GM23338 (cell line): Measurements from ENCODE around the gene MESD. TPM values are rescaled to one million over a fixed set of nuclear protein-coding genes. Genes with fewer than 3 reads are reported as not detected.

ENCODE experiments used
- ATAC-seq: fragments of 200-7000 bp; cut with Tn5 transposase; 3 replicates; pipeline ENCODE4 v1.9.1; 2020
- DNase-seq: peaks from one replicate; pipeline ENCODE4 v3.0.0-alpha.2; 2015; ENCODE audit warnings: low spot score
- H2AFZ ChIP-seq: fragments of 200-600 bp; sonication (generic); 2 replicates; pipeline ENCODE4 v1.8.0; 2016; ENCODE audit warnings: antibody characterized with exemption, mild to moderate bottlenecking, moderate library complexity
- H3F3A ChIP-seq: fragments of 200-600 bp; sonication (generic); replicated peaks from 2 replicates; pipeline ENCODE4 v1.8.0; 2017; ENCODE audit warnings: antibody characterized with exemption, mixed run types, low read depth
- H3K27ac ChIP-seq: fragments of 200-600 bp; sonication (generic); 2 replicates; pipeline ENCODE4 v1.6.1; 2016; ENCODE audit warnings: low read depth
- H3K27me3 ChIP-seq: fragments of 200-600 bp; sonication (generic); 2 replicates; pipeline ENCODE4 v1.8.0; 2016; ENCODE audit warnings: mild to moderate bottlenecking, mixed run types, moderate library complexity; ENCODE audit not compliant: insufficient read depth
- H3K36me3 ChIP-seq: fragments of 200-600 bp; sonication (generic); 2 replicates; pipeline ENCODE4 v1.8.0; 2016; ENCODE audit warnings: mild to moderate bottlenecking; ENCODE audit not compliant: insufficient read depth
- H3K4me1 ChIP-seq: fragments of 200-600 bp; sonication (generic); 2 replicates; pipeline ENCODE4 v1.8.0; 2016; ENCODE audit warnings: mild to moderate bottlenecking, moderate library complexity; ENCODE audit not compliant: insufficient read depth
- H3K4me2 ChIP-seq: fragments of 200-600 bp; sonication (generic); 2 replicates; pipeline ENCODE4 v1.7.1; 2017; ENCODE audit warnings: mixed run types
- H3K4me3 ChIP-seq: fragments of 200-600 bp; sonication (generic); 2 replicates; pipeline ENCODE4 v1.6.1; 2016; ENCODE audit warnings: mixed run types
- H3K79me2 ChIP-seq: fragments of 200-600 bp; sonication (generic); replicated peaks from 2 replicates; pipeline ENCODE4 v1.8.0; 2017; ENCODE audit warnings: mild to moderate bottlenecking; ENCODE audit not compliant: insufficient read depth
- H3K9me2 ChIP-seq: fragments of 200-600 bp; sonication (generic); 2 replicates; pipeline ENCODE4 v1.8.0; 2017; ENCODE audit not compliant: insufficient read depth
- H4K20me1 ChIP-seq: fragments of 200-600 bp; sonication (generic); replicated peaks from 2 replicates; pipeline ENCODE4 v1.8.0; 2017; ENCODE audit warnings: mild to moderate bottlenecking; ENCODE audit not compliant: insufficient read depth
- H3K27ac Mint-ChIP-seq: 2 replicates; pipeline ENCODE4 v1.8.0; 2020; ENCODE audit warnings: inconsistent platforms, mild to moderate bottlenecking, moderate library complexity, mixed read lengths
- H3K27me3 Mint-ChIP-seq: 3 replicates; pipeline ENCODE4 v1.8.0; 2022; ENCODE audit warnings: low read depth, mild to moderate bottlenecking, moderate library complexity, mixed read lengths, inconsistent platforms; ENCODE audit not compliant: insufficient read depth, poor library complexity
- H3K36me3 Mint-ChIP-seq: 3 replicates; pipeline ENCODE4 v1.8.0; 2021; ENCODE audit warnings: low read depth, mild to moderate bottlenecking, inconsistent platforms, moderate library complexity, mixed read lengths
- H3K4me1 Mint-ChIP-seq: 3 replicates; pipeline ENCODE4 v1.8.0; 2020; ENCODE audit warnings: mild to moderate bottlenecking, inconsistent platforms, mixed read lengths
- H3K4me3 Mint-ChIP-seq: 3 replicates; pipeline ENCODE4 v1.8.0; 2021; ENCODE audit warnings: moderate library complexity, mild to moderate bottlenecking, inconsistent platforms, mixed read lengths
- H3K9me3 Mint-ChIP-seq: 3 replicates; pipeline ENCODE4 v1.8.0; 2020; ENCODE audit warnings: moderate library complexity, mild to moderate bottlenecking, inconsistent platforms, mixed read lengths
- CTCF ChIP-seq, 2 experiments: fragments of 200-600 bp in 1 of 2; sonication (generic) in 1 of 2; conservative IDR thresholded peaks; 2 replicates each; pipeline versions ENCODE4 v1.5.1 to v1.6.1; 2016 to 2017; ENCODE audit warnings: antibody characterized with exemption in 2 of 2, low read depth in 2 of 2, mild to moderate bottlenecking in 2 of 2, moderate library complexity in 1 of 2
- EZH2 ChIP-seq: fragments of 200-600 bp; sonication (generic); IDR thresholded peaks from one replicate; pipeline ENCODE4 v1.8.0; 2017; ENCODE audit warnings: antibody characterized with exemption, mild to moderate bottlenecking, low read depth; ENCODE audit not compliant: unreplicated experiment
- EZH2phosphoT487 ChIP-seq: fragments of 200-600 bp; sonication (generic); IDR thresholded peaks from one replicate; pipeline ENCODE4 v1.8.1; 2018; ENCODE audit warnings: antibody characterized with exemption; ENCODE audit not compliant: unreplicated experiment
- JUNB ChIP-seq: IDR thresholded peaks from one replicate; pipeline ENCODE4 v1.6.1; 2016; ENCODE audit warnings: antibody characterized with exemption; ENCODE audit not compliant: unreplicated experiment
- NANOG ChIP-seq: IDR thresholded peaks from 2 replicates; pipeline ENCODE4 v1.6.1; 2016; ENCODE audit warnings: antibody characterized with exemption, borderline replicate concordance
- REST ChIP-seq: IDR thresholded peaks from one replicate; pipeline ENCODE4 v1.6.1; 2018; ENCODE audit warnings: antibody characterized with exemption; ENCODE audit not compliant: unreplicated experiment
- STAT1 ChIP-seq: IDR thresholded peaks from one replicate; pipeline ENCODE4 v1.6.1; 2016; ENCODE audit warnings: antibody characterized with exemption; ENCODE audit not compliant: unreplicated experiment
- ZNF114 ChIP-seq: fragments of 250-450 bp; sonication (Bioruptor Pico); IDR thresholded peaks from 2 replicates; pipeline ENCODE4 v1.5.0; 2020; ENCODE audit warnings: mild to moderate bottlenecking, moderate library complexity
- ZNF462 ChIP-seq: fragments of 250-450 bp; sonication (Bioruptor Pico); IDR thresholded peaks from 2 replicates; pipeline ENCODE4 v1.5.0; 2020; ENCODE audit warnings: mild to moderate bottlenecking, moderate library complexity
- polyA plus RNA-seq: library from polyadenylated mRNA; unstranded; fragments of >200 nt; fragmentation: Nextera tagmentation; extraction: Ambion mirVana; gene quantifications from 2 replicates; pipeline ENCODE4 v1.2.1, GENCODE V29; 2016
- total RNA-seq: library from RNA; depleted of rRNA; stranded (reverse); fragments of >200 nt; shearing (Covaris generic); gene quantifications from 2 replicates; pipeline ENCODE4 v1.2.3, GENCODE V29; 2014

MESD gene
- total and polyA plus RNA-seq, 2 experiments from 2014 or later: 25.6 to 52.7 TPM

GRCh38 chr15:80921736-80922410 lies 67.7 kb downstream of the MESD start:
- Histone ChIP-seq H3K36me3 (no peaks in the 10 kb centered on the region), H3K4me2 (no peak overlapping the region), H3K4me3 (no peak overlapping the region), H3K79me2 (no peaks in the 10 kb centered on the region), H3F3A (no peaks in the 10 kb centered on the region), H3K4me1 (no peaks in the 10 kb centered on the region), H2AFZ (no peak overlapping the region), H3K27me3 (no peaks in the 10 kb centered on the region), H4K20me1 (no peaks in the 10 kb centered on the region; the same call in 1 of the 2 replicates), H3K9me2 (peaks cover 6% of the 10 kb centered on the region; the same call in 1 of the 2 replicates), H3K27ac (no peak overlapping the region)
- ATAC-seq: no peak
- Mint-ChIP-seq H3K27ac (no peak overlapping the region), H3K36me3 (no peaks in the 10 kb centered on the region; the same call in 2 of the 3 replicates), H3K9me3 (no peaks in the 10 kb centered on the region), H3K4me1 (no peaks in the 10 kb centered on the region; the same call in 2 of the 3 replicates), H3K4me3 (no peak overlapping the region), H3K27me3 (peaks cover 4% of the 10 kb centered on the region)
- no peak for TF ChIP-seq EZH2phosphoT487
- TF ChIP-seq EZH2: no peak
- TF ChIP-seq ZNF114 (CRISPR knock-in tag): no peak
- TF ChIP-seq REST: no peak
- TF ChIP-seq STAT1: no peak
- TF ChIP-seq NANOG: no peak
- no peak for DNase-seq

- Histone ChIP-seq H3K4me2 (no peak overlapping the region), H3K4me1 (peaks cover 10% of the 10 kb centered on the region), H3K27me3 (no peaks in the 10 kb centered on the region), H3K79me2 (no peaks in the 10 kb centered on the region), H3F3A (no peaks in the 10 kb centered on the region), H3K36me3 (no peaks in the 10 kb centered on the region), H3K27ac (no peak overlapping the region), H3K4me3 (no peak overlapping the region), H4K20me1 (no peaks in the 10 kb centered on the region; the same call in 1 of the 2 replicates), H3K9me2 (peaks cover 6% of the 10 kb centered on the region; the same call in 1 of the 2 replicates), H2AFZ (no peak overlapping the region)
- peaks cover 15% of the 10 kb centered on the region for H3K4me1 Mint-ChIP-seq
- H3K36me3 Mint-ChIP-seq: no peaks in the 10 kb centered on the region; the same call in 2 of the 3 replicates
- no peak for ATAC-seq
- DNase-seq: no peak
- no peak overlapping the region for H3K4me3 Mint-ChIP-seq
- no peak overlapping the region for H3K27ac Mint-ChIP-seq
- peaks cover 1% of the 10 kb centered on the region for H3K27me3 Mint-ChIP-seq
- H3K9me3 Mint-ChIP-seq: no peaks in the 10 kb centered on the region
- no peak for TF ChIP-seq STAT1
- TF ChIP-seq JUNB: no peak
- TF ChIP-seq EZH2: no peak
- no peak for TF ChIP-seq ZNF462 (CRISPR knock-in tag)
- no peak for TF ChIP-seq CTCF (conservative IDR thresholded peaks at IDR 0.05; ENCODE audit: low read depth in 2 of 2)
Measured at GRCh38 chr15:80920271-80920699, 69.3 kb downstream of the MESD start.
